Right atrium auricular region (tissue), 2 donors: ENCODE results near the gene UPK1A. TPM values are rescaled to one million over a fixed set of nuclear protein-coding genes. Genes with fewer than 3 reads are reported as not detected.

ENCODE experiments used
- DNase-seq: peaks from one replicate; pipeline ENCODE4 v3.0.0-alpha.2; 2019; ENCODE audit warnings: low spot score
- H3K27ac ChIP-seq, 2 donors: fragments of 200-600 bp; sonication (generic); 1 replicate in 1 of 2; 2 replicates in 1 of 2; pipeline ENCODE4 v1.5.1; 2016 to 2019
- H3K27me3 ChIP-seq, 2 donors: fragments of 200-600 bp; sonication (generic); one replicate each; pipeline versions ENCODE4 v1.5.1 to v1.6.0; 2017 to 2019
- H3K36me3 ChIP-seq: fragments of 200-600 bp; sonication (generic); one replicate; pipeline ENCODE4 v1.5.1; 2016
- H3K4me1 ChIP-seq, 2 donors: fragments of 200-600 bp; sonication (generic); one replicate each; pipeline versions ENCODE4 v1.5.1 to v1.6.0; 2017 to 2019
- H3K4me3 ChIP-seq, 2 donors: fragments of 200-600 bp; sonication (generic); 1 replicate in 1 of 2; 2 replicates in 1 of 2; pipeline ENCODE4 v1.5.1; 2017 to 2019; ENCODE audit warnings: mild to moderate bottlenecking in 1 of 2, moderate library complexity in 1 of 2
- H3K9me3 ChIP-seq, 2 donors: fragments of 200-600 bp; sonication (generic); one replicate each; pipeline ENCODE4 v1.5.1; 2019
- CTCF ChIP-seq, 2 donors: fragments of 200-600 bp; sonication (generic); IDR thresholded peaks; one replicate each; pipeline ENCODE4 v1.5.1; 2019; ENCODE audit warnings: antibody characterized with exemption in 2 of 2
- total RNA-seq, 2 donors: library from RNA; depleted of rRNA; stranded (reverse); fragments of >200 nt; gene quantifications; one replicate each; pipeline ENCODE4 v1.1.0, GENCODE V29; 2016

The UPK1A gene
- total RNA-seq, 2 donors from 2014 or later = not detected

GRCh38 chr19:35708391-35708790 lies 42.1 kb downstream of the UPK1A start:
- Histone ChIP-seq H3K27ac (no peak overlapping the region), H3K4me3 (no peak overlapping the region), H3K36me3 (no peaks in the 10 kb centered on the region), H3K4me1 (no peaks in the 10 kb centered on the region), H3K27me3 (no peaks in the 10 kb centered on the region), H3K9me3 (no peaks in the 10 kb centered on the region)
- no peak for TF ChIP-seq CTCF (IDR thresholded peaks at IDR 0.05)
- no peak for DNase-seq

- Histone ChIP-seq H3K4me1 (peaks cover 0 to 8% of the 10 kb centered on the region in 2 donors), H3K9me3 (no peaks in the 10 kb centered on the region), H3K27ac (no peak overlapping the region), H3K4me3 (no peak overlapping the region), H3K36me3 (no peaks in the 10 kb centered on the region), H3K27me3 (no peaks in the 10 kb centered on the region)
- TF ChIP-seq CTCF (IDR thresholded peaks at IDR 0.05) = no peak
- no peak for DNase-seq
Measured at GRCh38 chr19:35710784-35711723, 44.7 kb downstream of the UPK1A start.

- no peak overlapping the region for H3K4me3 ChIP-seq
- no peaks in the 10 kb centered on the region for H3K27me3 ChIP-seq
- DNase-seq = no peak
- no peaks in the 10 kb centered on the region for H3K9me3 ChIP-seq
- H3K27ac ChIP-seq = no peak overlapping the region
- H3K36me3 ChIP-seq = no peaks in the 10 kb centered on the region
- TF ChIP-seq CTCF (IDR thresholded peaks at IDR 0.05) = no peak
- peaks cover 0 to 13% of the 10 kb centered on the region in 2 donors for H3K4me1 ChIP-seq
Measured at GRCh38 chr19:35712567-35713505, 46.5 kb downstream of the UPK1A start.

- Histone ChIP-seq H3K36me3 (no peaks in the 10 kb centered on the region), H3K27ac (no peak overlapping the region), H3K9me3 (no peaks in the 10 kb centered on the region), H3K4me3 (no peak overlapping the region), H3K4me1 (peaks cover 0 to 13% of the 10 kb centered on the region in 2 donors), H3K27me3 (no peaks in the 10 kb centered on the region)
- no peak for DNase-seq
- TF ChIP-seq CTCF (IDR thresholded peaks at IDR 0.05) = no peak
Measured at GRCh38 chr19:35713506-35713850, 47.2 kb downstream of the UPK1A start.

- TF ChIP-seq CTCF (IDR thresholded peaks at IDR 0.05) = no peak
- Histone ChIP-seq H3K9me3 (no peaks in the 10 kb centered on the region), H3K27ac (no peak overlapping the region), H3K36me3 (no peaks in the 10 kb centered on the region), H3K27me3 (no peaks in the 10 kb centered on the region), H3K4me3 (no peak overlapping the region), H3K4me1 (peaks cover 0 to 18% of the 10 kb centered on the region in 2 donors)
- no peak for DNase-seq
Measured at GRCh38 chr19:35713904-35714495, 47.7 kb downstream of the UPK1A start.
